Activated CD4-positive, alpha-beta memory T cell treated with anti-CD3 and anti-CD28 coated beads for 36 hours (primary cell): Measurements from ENCODE around the gene CAV1. TPM values are rescaled to one million over a fixed set of nuclear protein-coding genes. Genes with fewer than 3 reads are reported as not detected.
"Not testable (repeated sequence)": the region's sequence is repeated elsewhere in the genome, so short reads cannot be mapped to it uniquely, and the experiment has no call there.

Experiments used
- CTCF ChIA-PET: fragments of 350-600 bp; sonication (Branson Sonifier 250); formaldehyde crosslinking; loops from one replicate; lab custom pipeline; 2021; ENCODE audit warnings: antibody characterized with exemption, inconsistent platforms; lab: Charles Lee
- POLR2A ChIA-PET: fragments of 350-600 bp; sonication (Branson Sonifier 250); formaldehyde crosslinking; loops from one replicate; lab custom pipeline; 2021; ENCODE audit warnings: antibody characterized with exemption; lab: Charles Lee
- DNase-seq: peaks from one replicate; pipeline ENCODE4 v3.0.0-alpha.2; 2020
- H3K27ac Mint-ChIP-seq: one replicate; pipeline ENCODE4 v1.8.0; 2021; ENCODE audit warnings: mixed read lengths
- H3K27me3 Mint-ChIP-seq: one replicate; pipeline ENCODE4 v1.8.0; 2021; ENCODE audit warnings: mixed read lengths
- H3K36me3 Mint-ChIP-seq: one replicate; pipeline ENCODE4 v1.8.0; 2021; ENCODE audit warnings: mixed read lengths
- H3K4me1 Mint-ChIP-seq: one replicate; pipeline ENCODE4 v1.8.0; 2021; ENCODE audit warnings: low read depth, mixed read lengths
- H3K4me3 Mint-ChIP-seq: one replicate; pipeline ENCODE4 v1.8.0; 2021; ENCODE audit warnings: mild to moderate bottlenecking, mixed read lengths
- H3K9me3 Mint-ChIP-seq: one replicate; pipeline ENCODE4 v1.8.0; 2021; ENCODE audit warnings: mixed read lengths
- intact Hi-C: fragments of 100-400 bp; cut with micrococcal nuclease; formaldehyde crosslinking; loops from one replicate; pipeline ENCODE4 v1.15.1; 2023
- total RNA-seq, 2 experiments: library from RNA; stranded (reverse); gene quantifications; one replicate each; pipeline ENCODE4 v1.2.3, GENCODE V29; 2021

CAV1 gene
- total RNA-seq, 2 experiments from 2014 or later, result 0.07 to 0.19 TPM

DNA sequence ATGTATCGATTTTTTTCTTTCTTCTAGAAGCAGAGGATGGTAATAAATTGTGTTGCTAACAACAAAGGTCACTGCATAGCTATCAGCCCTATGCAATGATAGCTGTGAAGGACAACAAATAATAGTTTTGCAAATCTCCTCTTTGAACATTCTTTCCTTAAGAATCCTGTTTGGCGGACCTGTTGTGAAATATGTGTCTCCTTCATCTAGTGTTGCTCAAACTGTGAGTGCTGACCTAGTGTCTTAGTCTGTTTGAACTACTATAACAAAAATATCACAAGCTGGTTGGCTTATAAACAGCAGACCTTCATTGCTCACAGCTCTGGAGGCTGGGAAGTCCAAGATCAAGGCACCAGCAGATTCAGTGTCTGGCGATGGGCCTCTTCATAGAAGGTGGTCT lies 53.7 kb downstream of the CAV1 start:
- POLR2A ChIA-PET, result no interaction called here
- Mint-ChIP-seq H3K9me3 (no peaks in the 10 kb centered on the region), H3K4me3 (no peak overlapping the region), H3K27ac (no peak overlapping the region), H3K27me3 (peaks cover 6% of the 10 kb centered on the region), H3K36me3 (no peaks in the 10 kb centered on the region), H3K4me1 (peaks cover 18% of the 10 kb centered on the region)
- intact Hi-C loops, result no loop called here
- no peak for DNase-seq
- CTCF ChIA-PET, result interaction anchor here (3.1 kb wide), 1 partner anchor 52 kb away, joined by 14 read pairs; no protein-coding TSS in a partner anchor

DNA sequence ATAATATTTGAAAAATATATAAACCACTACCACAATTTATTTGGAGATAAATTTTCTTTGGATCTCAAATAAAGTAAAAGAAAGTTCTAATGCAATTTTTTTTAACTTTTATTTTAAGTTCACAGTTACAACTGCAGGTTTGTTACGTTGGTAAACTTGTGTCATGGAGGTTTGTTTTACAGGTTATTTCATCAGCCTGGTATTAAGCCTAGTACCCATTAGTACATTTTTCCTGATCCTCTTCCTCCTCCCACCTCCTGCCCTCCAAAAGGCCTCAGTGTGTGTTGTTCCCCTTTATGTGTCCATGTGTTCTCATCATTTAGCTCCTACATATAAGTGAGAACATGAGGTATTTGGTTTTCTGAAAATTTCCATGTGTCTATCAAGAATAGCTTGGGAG lies 54.5 kb downstream of the CAV1 start:
- Mint-ChIP-seq H3K36me3 (no peaks in the 10 kb centered on the region), H3K4me3 (no peak overlapping the region), H3K27ac (no peak overlapping the region), H3K27me3 (peaks cover 6% of the 10 kb centered on the region), H3K4me1 (peaks cover 18% of the 10 kb centered on the region), H3K9me3 (no peaks in the 10 kb centered on the region)
- ChIA-PET POLR2A (no interaction called here), CTCF (interaction anchor here (0.8 to 1.1 kb wide), 3 partner anchors 8 to 12 kb away, joined by 3 to 4 read pairs (median 4); no protein-coding TSS in a partner anchor)
- DNase-seq, result no peak
- intact Hi-C loops, result no loop called here

DNA sequence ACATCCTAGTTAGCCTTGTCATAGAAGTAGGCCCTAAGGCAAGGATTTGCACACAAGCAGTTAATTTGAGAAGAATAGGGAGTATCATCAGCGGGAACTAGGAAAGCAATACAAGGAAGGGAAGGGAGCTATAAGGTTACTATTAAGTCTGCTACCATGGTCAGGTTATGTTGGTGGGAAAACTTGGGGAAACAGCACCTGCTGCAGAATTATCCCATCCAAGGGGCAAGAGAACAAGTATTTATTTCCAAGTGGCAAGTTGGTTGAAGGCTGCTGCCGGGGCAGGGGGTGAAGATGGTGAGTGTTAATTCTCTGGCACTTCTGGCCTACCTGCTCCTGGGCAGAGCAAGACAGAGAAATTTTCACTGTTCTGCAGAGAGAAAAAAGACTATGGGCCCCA lies 55.0 kb downstream of the CAV1 start:
- no peak overlapping the region for H3K4me3 Mint-ChIP-seq
- no peak for DNase-seq
- ChIA-PET POLR2A (no interaction called here), CTCF (interaction anchor here (0.8 to 1.1 kb wide), 3 partner anchors 8 to 12 kb away, joined by 3 to 4 read pairs (median 4); no protein-coding TSS in a partner anchor)
- peaks cover 6% of the 10 kb centered on the region for H3K27me3 Mint-ChIP-seq
- no peaks in the 10 kb centered on the region for H3K9me3 Mint-ChIP-seq
- H3K4me1 Mint-ChIP-seq, result peaks cover 18% of the 10 kb centered on the region
- intact Hi-C loops, result no loop called here
- H3K27ac Mint-ChIP-seq, result no peak overlapping the region
- H3K36me3 Mint-ChIP-seq, result no peaks in the 10 kb centered on the region

DNA sequence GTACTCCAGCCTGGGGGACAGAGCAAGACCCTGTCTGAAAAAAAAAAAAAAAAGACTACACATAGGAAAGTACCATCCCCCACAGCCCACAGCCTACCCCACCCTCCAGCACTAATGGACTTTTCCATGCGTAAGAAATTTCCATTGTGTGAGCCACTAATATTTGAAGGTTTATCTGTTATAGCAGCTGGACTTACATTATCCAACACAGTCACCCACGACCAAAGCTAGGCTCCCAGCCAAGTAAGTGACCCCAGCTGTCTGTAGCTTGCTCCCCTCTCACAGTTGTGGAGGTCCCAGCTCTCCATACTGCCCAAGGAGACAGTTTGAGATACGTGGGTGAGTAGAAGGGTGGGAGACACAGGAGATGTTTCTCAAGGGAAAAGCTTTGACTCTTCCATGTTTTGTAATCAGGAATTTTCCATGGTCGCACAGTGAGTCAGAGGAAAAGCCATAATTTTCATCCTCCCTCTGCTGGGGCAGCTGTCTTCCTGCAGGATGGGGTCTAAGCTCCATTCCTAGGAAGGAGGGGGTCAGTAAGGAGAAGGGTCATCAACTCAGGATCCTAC lies 57.4 kb downstream of the CAV1 start:
- POLR2A ChIA-PET, result no interaction called here
- DNase-seq, result no peak
- intact Hi-C loops, result no loop called here
- CTCF ChIA-PET, result interaction anchor here (0.6 to 1.8 kb wide), 5 partner anchors 9 to 402 kb away, joined by 3 to 6 read pairs (median 3); no protein-coding TSS in a partner anchor
- Mint-ChIP-seq H3K4me3 (no peak overlapping the region), H3K9me3 (no peaks in the 10 kb centered on the region), H3K27ac (no peak overlapping the region), H3K36me3 (no peaks in the 10 kb centered on the region), H3K4me1 (peaks cover 13% of the 10 kb centered on the region), H3K27me3 (no peaks in the 10 kb centered on the region)

DNA sequence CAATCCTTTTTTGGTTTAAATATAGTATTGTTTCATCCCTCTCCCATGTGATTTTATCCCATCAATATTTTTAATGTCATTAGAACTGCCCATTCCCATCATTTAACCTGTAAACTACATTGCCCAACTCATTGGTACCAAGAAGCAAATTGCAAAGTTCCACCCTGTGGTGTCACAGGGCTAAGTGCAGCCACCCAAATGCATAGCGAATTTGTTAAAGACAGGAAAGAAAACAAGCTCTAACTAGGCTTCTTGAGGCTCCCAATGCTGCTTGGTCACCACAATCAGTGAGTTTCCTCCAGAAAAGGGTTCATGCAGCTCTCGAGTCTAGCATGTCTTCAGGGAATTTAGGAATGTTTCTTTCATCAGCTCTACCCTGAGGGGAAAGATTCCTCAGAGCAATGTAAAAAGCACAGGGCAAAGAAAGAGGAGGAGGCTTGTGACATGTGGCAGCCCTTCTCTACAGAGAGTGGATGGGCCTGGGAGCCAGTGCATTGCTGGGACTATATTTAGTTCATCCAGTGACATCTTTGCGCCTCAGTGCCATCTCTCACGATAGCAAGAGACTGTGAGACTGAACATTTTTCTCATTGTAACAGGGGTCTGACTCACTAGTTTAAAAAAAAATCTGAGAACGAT lies 58.1 kb downstream of the CAV1 start:
- H3K4me3 Mint-ChIP-seq, result no peak overlapping the region
- H3K36me3 Mint-ChIP-seq, result no peaks in the 10 kb centered on the region
- POLR2A ChIA-PET, result no interaction called here
- no peak for DNase-seq
- peaks cover 2% of the 10 kb centered on the region for H3K27me3 Mint-ChIP-seq
- H3K27ac Mint-ChIP-seq, result no peak overlapping the region
- no peaks in the 10 kb centered on the region for H3K9me3 Mint-ChIP-seq
- intact Hi-C loops, result no loop called here
- CTCF ChIA-PET, result interaction anchor here (0.6 to 1.8 kb wide), 5 partner anchors 8 to 403 kb away, joined by 3 to 6 read pairs (median 3); no protein-coding TSS in a partner anchor
- peaks cover 10% of the 10 kb centered on the region for H3K4me1 Mint-ChIP-seq

DNA sequence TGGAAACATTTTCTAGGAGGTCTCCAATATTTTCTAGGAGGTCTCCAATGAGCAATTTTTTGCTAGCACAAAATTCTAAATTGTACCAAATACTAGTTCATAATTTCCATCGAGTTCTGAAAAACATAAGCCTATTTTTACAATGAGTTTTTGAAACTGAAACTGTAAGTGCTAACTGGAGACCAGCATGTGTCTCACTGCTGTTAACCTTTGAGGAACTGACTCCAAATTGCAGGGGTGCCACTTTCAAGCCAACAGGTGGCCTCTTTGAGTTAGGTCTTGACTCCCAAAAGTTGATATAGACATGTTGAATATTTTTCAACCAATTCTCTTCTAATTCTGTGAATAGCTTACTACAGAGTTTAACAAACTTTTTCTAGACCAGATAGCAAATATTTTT lies 58.8 kb downstream of the CAV1 start:
- peaks cover 17% of the 10 kb centered on the region for H3K4me1 Mint-ChIP-seq
- POLR2A ChIA-PET, result no interaction called here
- intact Hi-C loops, result no loop called here
- CTCF ChIA-PET, result interaction anchor here (0.7 to 3.4 kb wide), 3 partner anchors 197 to 403 kb away, joined by 3 to 15 read pairs (median 6); no protein-coding TSS in a partner anchor
- peak; percentile 39 for DNase-seq
- no peaks in the 10 kb centered on the region for H3K9me3 Mint-ChIP-seq
- H3K27me3 Mint-ChIP-seq, result peaks cover 2% of the 10 kb centered on the region
- no peaks in the 10 kb centered on the region for H3K36me3 Mint-ChIP-seq
- no peak overlapping the region for H3K27ac Mint-ChIP-seq
- H3K4me3 Mint-ChIP-seq, result no peak overlapping the region

DNA sequence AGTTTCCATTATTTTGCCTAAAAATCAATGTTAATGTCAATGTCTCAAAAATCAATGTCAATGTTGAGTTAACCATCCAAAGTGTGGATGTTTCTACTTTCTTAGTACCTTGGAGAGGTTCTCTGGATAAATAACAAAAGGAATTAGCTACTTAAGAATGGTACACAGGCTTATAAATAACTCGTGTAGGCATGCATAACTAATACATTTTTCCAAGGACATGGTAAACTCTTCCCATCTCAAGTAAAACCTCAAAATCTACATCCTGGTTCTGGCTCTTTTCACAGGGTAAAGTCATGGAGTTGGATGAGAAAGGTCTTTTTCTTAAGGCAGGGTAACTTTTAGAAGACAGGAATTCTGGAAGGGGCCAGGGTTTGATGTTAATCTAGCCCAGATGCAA lies 59.9 kb downstream of the CAV1 start:
- H3K27me3 Mint-ChIP-seq, result peaks cover 2% of the 10 kb centered on the region
- H3K9me3 Mint-ChIP-seq, result no peaks in the 10 kb centered on the region
- DNase-seq, result no peak
- CTCF ChIA-PET, result interaction anchor here (3.4 kb wide), 1 partner anchor 327 kb away, joined by 15 read pairs; no protein-coding TSS in a partner anchor
- no peak overlapping the region for H3K4me3 Mint-ChIP-seq
- intact Hi-C loops, result no loop called here
- no peak overlapping the region for H3K27ac Mint-ChIP-seq
- H3K4me1 Mint-ChIP-seq, result peaks cover 20% of the 10 kb centered on the region
- POLR2A ChIA-PET, result no interaction called here
- H3K36me3 Mint-ChIP-seq, result no peaks in the 10 kb centered on the region

DNA sequence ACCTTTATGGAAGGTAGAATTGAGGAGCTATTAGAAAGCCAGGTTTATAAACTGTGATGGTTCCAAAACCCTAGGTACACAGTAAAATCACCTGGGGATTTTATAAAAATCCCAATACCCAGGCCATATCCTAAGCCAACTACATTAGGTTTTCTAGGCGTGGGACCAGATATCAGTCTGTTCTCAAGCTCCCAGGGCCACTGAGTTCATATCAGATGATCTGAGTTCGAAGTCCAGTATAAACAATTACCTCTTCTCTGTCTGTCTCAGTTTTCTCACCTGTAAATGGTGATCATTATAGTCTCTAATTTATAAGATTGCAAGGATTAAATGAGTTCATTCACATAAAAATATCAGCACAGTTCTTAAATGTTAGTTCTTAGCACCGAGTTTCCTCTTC lies 60.6 kb downstream of the CAV1 start:
- H3K27ac Mint-ChIP-seq, result no peak overlapping the region
- no peaks in the 10 kb centered on the region for H3K36me3 Mint-ChIP-seq
- POLR2A ChIA-PET, result no interaction called here
- CTCF ChIA-PET, result interaction anchor here (3.4 kb wide), 1 partner anchor 327 kb away, joined by 15 read pairs; no protein-coding TSS in a partner anchor
- DNase-seq, result no peak
- no peaks in the 10 kb centered on the region for H3K9me3 Mint-ChIP-seq
- intact Hi-C loops, result no loop called here
- H3K4me3 Mint-ChIP-seq, result no peak overlapping the region
- peaks cover 20% of the 10 kb centered on the region for H3K4me1 Mint-ChIP-seq
- H3K27me3 Mint-ChIP-seq, result peaks cover 4% of the 10 kb centered on the region

DNA sequence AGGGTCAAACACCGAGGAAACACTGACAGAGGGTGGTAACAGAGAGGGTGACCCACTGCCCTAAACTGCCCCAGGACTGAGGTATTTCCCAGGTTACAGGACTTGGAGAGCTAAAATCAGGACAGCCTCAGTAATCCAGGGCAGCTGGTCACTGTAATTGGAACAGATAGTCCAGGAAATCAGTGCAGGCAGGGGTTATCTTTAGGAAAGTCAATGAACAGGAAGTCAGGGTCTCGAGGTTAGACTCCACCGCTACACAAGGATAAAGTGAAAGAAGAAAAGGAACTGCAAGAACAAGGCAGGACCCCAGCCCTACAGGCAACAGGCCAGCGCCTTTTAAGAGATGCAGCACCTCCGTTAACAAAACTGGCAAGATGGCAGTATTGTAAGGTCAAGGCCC lies 61.1 kb downstream of the CAV1 start:
- ChIA-PET CTCF (interaction anchor here (1.0 to 3.5 kb wide), 5 partner anchors 39 to 406 kb away, joined by 3 to 28 read pairs (median 4); no protein-coding TSS in a partner anchor), POLR2A (no interaction called here)
- Mint-ChIP-seq H3K27me3 (peaks cover 4% of the 10 kb centered on the region), H3K9me3 (no peaks in the 10 kb centered on the region), H3K27ac (no peak overlapping the region), H3K36me3 (no peaks in the 10 kb centered on the region), H3K4me1 (peaks cover 20% of the 10 kb centered on the region), H3K4me3 (no peak overlapping the region)
- no peak for DNase-seq
- intact Hi-C loops, result no loop called here

DNA sequence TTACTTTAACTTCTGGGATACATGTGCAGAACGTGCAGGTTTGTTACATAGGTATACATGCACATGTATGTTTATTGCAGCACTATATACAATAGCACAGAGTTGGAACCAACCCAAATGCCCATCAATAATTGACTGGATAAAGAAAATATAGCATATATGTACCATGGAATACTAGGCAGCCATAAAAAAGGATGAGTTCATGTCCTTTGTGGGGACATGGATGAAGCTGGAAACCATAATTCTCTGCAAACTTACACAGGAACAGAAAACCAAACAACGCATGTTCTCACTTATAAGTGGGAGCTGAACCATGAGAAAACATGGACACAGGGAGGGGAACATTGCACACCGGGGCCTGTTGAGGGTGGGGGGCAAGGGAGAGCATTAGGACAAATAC lies 62.4 kb downstream of the CAV1 start:
- DNase-seq, POLR2A ChIA-PET, H3K36me3 Mint-ChIP-seq, H3K27me3 Mint-ChIP-seq, H3K9me3 Mint-ChIP-seq, H3K4me3 Mint-ChIP-seq, intact Hi-C loops, H3K27ac Mint-ChIP-seq: not testable (repeated sequence)
- CTCF ChIA-PET, result interaction anchor here (0.9 to 3.5 kb wide), 9 partner anchors 7 to 407 kb away, joined by 3 to 59 read pairs (median 4); no protein-coding TSS in a partner anchor
- H3K4me1 Mint-ChIP-seq, result peaks cover 24% of the 10 kb centered on the region

DNA sequence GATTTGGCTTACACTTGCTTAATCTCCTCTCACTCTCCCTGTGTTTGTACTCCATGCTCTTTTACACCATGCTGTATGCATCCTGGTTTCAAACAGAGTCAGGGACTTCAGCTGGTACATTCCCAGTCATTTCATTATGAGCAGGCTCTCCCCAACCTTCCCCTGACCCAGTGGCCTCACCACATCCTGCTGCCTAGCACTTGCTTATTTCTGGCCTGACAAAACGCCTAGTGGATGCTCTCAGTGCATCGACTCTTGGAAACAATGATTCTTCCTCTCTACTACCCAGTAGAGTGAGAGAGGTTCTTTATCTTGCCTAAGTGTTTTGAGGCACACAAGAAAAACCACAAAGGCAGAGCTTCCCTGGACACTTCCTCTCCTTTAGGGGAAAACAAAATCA lies 63.4 kb downstream of the CAV1 start:
- Mint-ChIP-seq H3K36me3 (no peaks in the 10 kb centered on the region), H3K27me3 (peaks cover 17% of the 10 kb centered on the region), H3K27ac (no peak overlapping the region), H3K4me3 (no peak overlapping the region), H3K9me3 (no peaks in the 10 kb centered on the region), H3K4me1 (peaks cover 23% of the 10 kb centered on the region)
- DNase-seq, result peak; percentile 77
- intact Hi-C loops, result loop anchor here (1.0 to 2.0 kb wide), 3 partner anchors 63 to 330 kb away; partner anchors contain the start of gene CAV1
- ChIA-PET CTCF (interaction anchor here (0.8 to 3.5 kb wide), 10 partner anchors 9 to 450 kb away, joined by 3 to 59 read pairs (median 6); partner anchors contain the start of gene TES), POLR2A (interaction anchor here (1.9 kb wide), 1 partner anchor 11 kb away, joined by 5 read pairs; no protein-coding TSS in a partner anchor)
